HepG2 (cell line): ENCODE data around the gene VDAC1. TPM values are rescaled to one million over a fixed set of nuclear protein-coding genes. Genes with fewer than 3 reads are reported as not detected.

ENCODE experiments used
- ATF3 ChIP-seq: sonication (generic); formaldehyde crosslinking; IDR thresholded peaks from 2 replicates; pipeline ENCODE4 v1.4.0; 2020; ENCODE audit warnings: missing genetic modification reagents
- BRD4 ChIP-seq: sonication (generic); formaldehyde crosslinking; IDR thresholded peaks from 2 replicates; pipeline ENCODE4 v1.4.0; 2020; ENCODE audit warnings: missing genetic modification reagents
- CBX1 ChIP-seq: IDR thresholded peaks from one replicate; pipeline ENCODE4 v1.6.1; 2016; ENCODE audit warnings: antibody characterized with exemption, low read depth
- CREBL2 ChIP-seq: sonication (generic); formaldehyde crosslinking; IDR thresholded peaks from 2 replicates; pipeline ENCODE4 v1.8.1; 2023; ENCODE audit warnings: missing genetic modification reagents, mild to moderate bottlenecking, borderline replicate concordance
- KLF16 ChIP-seq, 2 experiments: sonication (generic) in 1 of 2; formaldehyde crosslinking in 1 of 2; IDR thresholded peaks; 2 replicates each; pipeline versions ENCODE4 v1.6.1 to v1.8.0; 2016 to 2023; ENCODE audit warnings: missing genetic modification reagents in 2 of 2, missing compliant biosample characterization in 1 of 2
- MAF1 ChIP-seq: sonication (generic); formaldehyde crosslinking; IDR thresholded peaks from 2 replicates; pipeline ENCODE4 v1.5.0; 2020; ENCODE audit warnings: missing genetic modification reagents, borderline replicate concordance
- MAFK ChIP-seq, 2 experiments: IDR thresholded peaks in 1 of 2; conservative IDR thresholded peaks in 1 of 2; 2 replicates each; pipeline ENCODE4 v1.6.1; 2011; ENCODE audit warnings: improper control_type of control experiment in 2 of 2, low read length in 2 of 2
- MTA3 ChIP-seq: sonication (generic); formaldehyde crosslinking; IDR thresholded peaks from 2 replicates; pipeline ENCODE4 v1.4.0; 2020; ENCODE audit warnings: missing genetic modification reagents
- NR2F6 ChIP-seq, 2 experiments: IDR thresholded peaks; 2 replicates each; pipeline ENCODE4 v1.6.1; 2016; ENCODE audit warnings: antibody characterized with exemption in 1 of 2, mild to moderate bottlenecking in 1 of 2
- PAX8 ChIP-seq: sonication (generic); formaldehyde crosslinking; IDR thresholded peaks from 2 replicates; pipeline ENCODE4 v1.8.0; 2022; ENCODE audit warnings: mild to moderate bottlenecking, missing genetic modification reagents, borderline replicate concordance
- PHF21A ChIP-seq: sonication (generic); formaldehyde crosslinking; IDR thresholded peaks from 2 replicates; pipeline ENCODE4 v1.5.0; 2020; ENCODE audit warnings: mild to moderate bottlenecking, missing genetic modification reagents
- SALL1 ChIP-seq: sonication (generic); formaldehyde crosslinking; IDR thresholded peaks from 2 replicates; pipeline ENCODE4 v1.8.0; 2022; ENCODE audit warnings: mild to moderate bottlenecking, missing genetic modification reagents
- TBP ChIP-seq: sonication (generic); formaldehyde crosslinking; IDR thresholded peaks from 2 replicates; pipeline ENCODE4 v1.5.0; 2020; ENCODE audit warnings: missing genetic modification reagents
- XRCC5 ChIP-seq: fragments of 200-400 bp; formaldehyde crosslinking; optimal IDR thresholded peaks from 2 replicates; pipeline ENCODE3; 2017; ENCODE audit warnings: mild to moderate bottlenecking, low read length
- YEATS2 ChIP-seq: sonication (generic); formaldehyde crosslinking; IDR thresholded peaks from 2 replicates; pipeline ENCODE4 v1.4.0; 2020; ENCODE audit warnings: missing genetic modification reagents, borderline replicate concordance
- ZBTB1 ChIP-seq: sonication (generic); formaldehyde crosslinking; IDR thresholded peaks from 2 replicates; pipeline ENCODE4 v1.4.0; 2020; ENCODE audit warnings: missing genetic modification reagents, borderline replicate concordance
- ZNF224 ChIP-seq: sonication (generic); formaldehyde crosslinking; IDR thresholded peaks from 2 replicates; pipeline ENCODE4 v1.5.0; 2020; ENCODE audit warnings: mild to moderate bottlenecking, missing genetic modification reagents
- ZNF562 ChIP-seq: sonication (generic); formaldehyde crosslinking; IDR thresholded peaks from 2 replicates; pipeline ENCODE4 v1.8.0; 2022; ENCODE audit warnings: missing genetic modification reagents, borderline replicate concordance
- ZNF598 ChIP-seq: sonication (generic); formaldehyde crosslinking; IDR thresholded peaks from 2 replicates; pipeline ENCODE4 v1.5.1; 2020; ENCODE audit warnings: mild to moderate bottlenecking, missing genetic modification reagents, borderline replicate concordance
- ZSCAN31 ChIP-seq: sonication (generic); formaldehyde crosslinking; IDR thresholded peaks from 2 replicates; pipeline ENCODE4 v1.5.0; 2020; ENCODE audit warnings: low read depth, mild to moderate bottlenecking, missing genetic modification reagents
- polyA plus RNA-seq, 8 experiments: library from polyadenylated mRNA; depleted of rRNA in 3 of 8; stranded (reverse) in 7 of 8; unstranded in 1 of 8; fragments of >200 nt; fragmentation: Illumina TruSeq in 4 of 8; extraction: Trizol in 4 of 8; gene quantifications; 2 replicates each; pipeline versions ENCODE4 v1.2.1 to v1.2.3, GENCODE V29; 2011 to 2016; ENCODE audit warnings: low read depth in 4 of 8, missing spikeins in 1 of 8, mixed read lengths in 1 of 8; ENCODE audit not compliant: insufficient read depth in 1 of 8
- total RNA-seq, 5 experiments: library from RNA; depleted of rRNA; stranded (reverse); fragments of >200 nt; fragmentation: Illumina TruSeq; extraction: Trizol; gene quantifications; 2 replicates each; pipeline ENCODE4 v1.2.3, GENCODE V29; 2016; ENCODE audit warnings: low read depth in 1 of 5
- TF ChIP-seq, protein P1 (sequence below): IDR thresholded peaks from 2 replicates; pipeline ENCODE4 v1.6.1; 2016; ENCODE audit warnings: missing biosample characterization, missing genetic modification reagents, low read depth
- TF ChIP-seq, protein P2 (sequence below): sonication (generic); formaldehyde crosslinking; IDR thresholded peaks from 2 replicates; pipeline ENCODE4 v1.4.0; 2020; ENCODE audit warnings: missing genetic modification reagents, borderline replicate concordance
- TF ChIP-seq, protein P3 (sequence below): IDR thresholded peaks from 2 replicates; pipeline ENCODE4 v1.6.1; 2016; ENCODE audit warnings: low read depth, borderline replicate concordance

The VDAC1 gene
- total and polyA plus RNA-seq, 2 of the 13 experiments (the other 11 are each of a cell fraction or from before 2014, with no cell fraction given), result 112 to 380 TPM

DNA sequence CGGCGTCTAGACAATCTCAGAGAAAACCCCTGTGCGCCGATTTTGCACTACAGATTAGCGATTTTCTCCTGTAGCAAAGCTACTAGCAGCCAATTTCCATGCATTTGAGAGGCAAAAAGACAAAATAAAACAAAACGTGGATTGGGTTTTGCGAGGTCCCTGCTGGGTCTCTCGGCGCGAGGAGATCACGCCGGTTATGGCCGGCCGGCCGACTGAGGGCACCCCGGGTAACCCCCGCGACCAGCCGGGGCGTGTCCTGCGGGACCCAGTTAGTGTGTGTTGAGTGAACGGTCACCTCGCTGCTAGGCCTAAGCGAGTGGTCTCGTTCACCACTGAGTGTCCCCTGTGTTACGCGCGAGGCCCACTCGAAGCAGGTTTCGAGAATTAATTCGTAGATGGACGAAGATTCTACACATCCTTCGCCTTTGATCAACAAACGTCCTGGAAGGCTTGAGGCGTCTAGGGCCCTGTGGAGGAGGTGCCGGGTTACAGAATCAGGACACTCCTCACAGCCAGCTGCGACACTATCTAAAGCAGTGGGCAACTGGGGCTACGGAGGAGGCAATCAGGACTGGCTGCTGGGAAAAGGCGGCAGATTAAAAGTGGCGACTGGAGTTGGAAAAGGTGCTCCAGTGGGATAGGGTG, 764 bp upstream of the VDAC1 start (continued):
- no peak for TF ChIP-seq MAFK (conservative IDR thresholded peaks at IDR 0.05 in 1 of 2, IDR thresholded peaks at IDR 0.05 in 1 of 2; ENCODE audit: low read length in 2 of 2)
- no peak for TF ChIP-seq ATF3 (CRISPR knock-in tag)
- TF ChIP-seq ZNF224 (CRISPR knock-in tag), result no peak
- TF ChIP-seq KLF16 (CRISPR knock-in tag; IDR thresholded peaks at IDR 0.05), result no peak
- TF ChIP-seq PAX8 (CRISPR knock-in tag), result no peak
- TF ChIP-seq BRD4 (CRISPR knock-in tag), result no peak
- no peak for TF ChIP-seq ZBTB1 (CRISPR knock-in tag)
- TF ChIP-seq ZNF562, result no peak
- TF ChIP-seq CREBL2, result no peak
- 0 out of 2 replicates have a peak, but pooled peaks have one; percentile 5 for TF ChIP-seq ZSCAN31 (CRISPR knock-in tag)
- TF ChIP-seq, protein P1, sequence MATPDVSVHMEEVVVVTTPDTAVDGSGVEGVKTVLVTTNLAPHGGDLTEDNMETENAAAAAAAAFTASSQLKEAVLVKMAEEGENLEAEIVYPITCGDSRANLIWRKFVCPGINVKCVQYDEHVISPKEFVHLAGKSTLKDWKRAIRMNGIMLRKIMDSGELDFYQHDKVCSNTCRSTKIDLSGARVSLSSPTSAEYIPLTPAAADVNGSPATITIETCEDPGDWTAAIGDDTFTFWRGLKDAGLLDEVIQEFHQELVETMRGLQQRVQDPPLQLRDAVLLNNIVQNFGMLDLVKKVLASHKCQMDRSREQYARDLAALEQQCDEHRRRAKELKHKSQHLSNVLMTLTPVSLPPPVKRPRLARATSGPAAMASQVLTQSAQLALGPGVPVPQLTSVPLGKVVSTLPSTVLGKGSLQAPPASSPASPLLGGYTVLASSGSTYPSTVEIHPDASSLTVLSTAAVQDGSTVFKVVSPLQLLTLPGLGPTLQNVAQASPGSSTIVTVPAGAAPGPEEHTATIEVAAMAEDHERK, result no peak
- no peak; the same call in 1 of the 2 replicates for TF ChIP-seq NR2F6 (IDR thresholded peaks at IDR 0.05)
- TF ChIP-seq NR2F6 (CRISPR knock-in tag; IDR thresholded peaks at IDR 0.05), result no peak
- TF ChIP-seq ZNF598, result no peak
- no peak for TF ChIP-seq YEATS2 (CRISPR knock-in tag)
- TF ChIP-seq, protein P2, sequence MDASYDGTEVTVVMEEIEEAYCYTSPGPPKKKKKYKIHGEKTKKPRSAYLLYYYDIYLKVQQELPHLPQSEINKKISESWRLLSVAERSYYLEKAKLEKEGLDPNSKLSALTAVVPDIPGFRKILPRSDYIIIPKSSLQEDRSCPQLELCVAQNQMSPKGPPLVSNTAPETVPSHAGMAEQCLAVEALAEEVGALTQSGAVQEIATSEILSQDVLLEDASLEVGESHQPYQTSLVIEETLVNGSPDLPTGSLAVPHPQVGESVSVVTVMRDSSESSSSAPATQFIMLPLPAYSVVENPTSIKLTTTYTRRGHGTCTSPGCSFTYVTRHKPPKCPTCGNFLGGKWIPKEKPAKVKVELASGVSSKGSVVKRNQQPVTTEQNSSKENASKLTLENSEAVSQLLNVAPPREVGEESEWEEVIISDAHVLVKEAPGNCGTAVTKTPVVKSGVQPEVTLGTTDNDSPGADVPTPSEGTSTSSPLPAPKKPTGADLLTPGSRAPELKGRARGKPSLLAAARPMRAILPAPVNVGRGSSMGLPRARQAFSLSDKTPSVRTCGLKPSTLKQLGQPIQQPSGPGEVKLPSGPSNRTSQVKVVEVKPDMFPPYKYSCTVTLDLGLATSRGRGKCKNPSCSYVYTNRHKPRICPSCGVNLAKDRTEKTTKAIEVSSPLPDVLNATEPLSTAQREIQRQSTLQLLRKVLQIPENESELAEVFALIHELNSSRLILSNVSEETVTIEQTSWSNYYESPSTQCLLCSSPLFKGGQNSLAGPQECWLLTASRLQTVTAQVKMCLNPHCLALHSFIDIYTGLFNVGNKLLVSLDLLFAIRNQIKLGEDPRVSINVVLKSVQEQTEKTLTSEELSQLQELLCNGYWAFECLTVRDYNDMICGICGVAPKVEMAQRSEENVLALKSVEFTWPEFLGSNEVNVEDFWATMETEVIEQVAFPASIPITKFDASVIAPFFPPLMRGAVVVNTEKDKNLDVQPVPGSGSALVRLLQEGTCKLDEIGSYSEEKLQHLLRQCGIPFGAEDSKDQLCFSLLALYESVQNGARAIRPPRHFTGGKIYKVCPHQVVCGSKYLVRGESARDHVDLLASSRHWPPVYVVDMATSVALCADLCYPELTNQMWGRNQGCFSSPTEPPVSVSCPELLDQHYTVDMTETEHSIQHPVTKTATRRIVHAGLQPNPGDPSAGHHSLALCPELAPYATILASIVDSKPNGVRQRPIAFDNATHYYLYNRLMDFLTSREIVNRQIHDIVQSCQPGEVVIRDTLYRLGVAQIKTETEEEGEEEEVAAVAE (CRISPR knock-in tag), result no peak
- no peak for TF ChIP-seq TBP (CRISPR knock-in tag)
- no peak for TF ChIP-seq MAF1 (CRISPR knock-in tag)
- TF ChIP-seq, protein P3, sequence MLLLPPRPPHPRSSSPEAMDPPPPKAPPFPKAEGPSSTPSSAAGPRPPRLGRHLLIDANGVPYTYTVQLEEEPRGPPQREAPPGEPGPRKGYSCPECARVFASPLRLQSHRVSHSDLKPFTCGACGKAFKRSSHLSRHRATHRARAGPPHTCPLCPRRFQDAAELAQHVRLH (CRISPR knock-in tag), result no peak
- no peak; the same call in 1 of the 2 replicates for TF ChIP-seq PHF21A (CRISPR knock-in tag)
- peak; percentile 54 for TF ChIP-seq SALL1 (CRISPR knock-in tag)
- no peak for TF ChIP-seq CBX1
- TF ChIP-seq MTA3 (CRISPR knock-in tag), result no peak
- TF ChIP-seq XRCC5, result no peak
